Kidney (tissue), 14 donors: ENCODE results near the gene LSAMP. TPM values are rescaled to one million over a fixed set of nuclear protein-coding genes. Genes with fewer than 3 reads are reported as not detected.

Source experiments
- DNase-seq, 5 donors: peaks; one replicate each; pipeline ENCODE4 v3.0.0-alpha.2; 2013 to 2020
- FAIRE-seq: peaks from 2 replicates; lab custom pipeline; 2012; peaks lifted over from hg19 to GRCh38; lab: Jason Lieb, UNC
- H3K27ac ChIP-seq, 2 donors: one replicate each; pipeline ENCODE4 v1.7.0; 2013; ENCODE audit warnings: low read depth in 2 of 2, low read length in 2 of 2, inconsistent platforms in 1 of 2
- H3K27me3 ChIP-seq: one replicate; pipeline ENCODE4 v1.7.1; 2013; ENCODE audit warnings: low read length, inconsistent platforms; ENCODE audit not compliant: control insufficient read depth, insufficient read depth
- H3K36me3 ChIP-seq, 3 donors: one replicate each; pipeline versions ENCODE4 v1.7.0 to v1.7.1; 2013; ENCODE audit warnings: low read length in 3 of 3, control low read depth in 1 of 3, inconsistent platforms in 1 of 3; ENCODE audit not compliant: insufficient read depth in 3 of 3, control insufficient read depth in 2 of 3
- H3K4me1 ChIP-seq, 3 donors: one replicate each; pipeline versions ENCODE4 v1.7.0 to v1.7.1; 2013; ENCODE audit warnings: low read length in 3 of 3, inconsistent platforms in 1 of 3, low read depth in 1 of 3; ENCODE audit not compliant: control insufficient read depth in 2 of 3, insufficient read depth in 2 of 3
- H3K4me3 ChIP-seq, 3 donors: one replicate each; pipeline versions ENCODE4 v1.7.0 to v1.8.1; 2013; ENCODE audit warnings: low read length in 3 of 3, control low read depth in 1 of 3, inconsistent platforms in 1 of 3
- H3K9ac ChIP-seq, 3 donors: one replicate each; pipeline versions ENCODE4 v1.7.0 to v1.7.1; 2013; ENCODE audit warnings: low read length in 3 of 3, control low read depth in 1 of 3, inconsistent platforms in 1 of 3
- H3K9me3 ChIP-seq, 3 donors: one replicate each; pipeline versions ENCODE4 v1.7.0 to v1.7.1; 2013; ENCODE audit warnings: low read length in 3 of 3, control low read depth in 1 of 3, inconsistent platforms in 1 of 3; ENCODE audit not compliant: control insufficient read depth in 2 of 3, insufficient read depth in 1 of 3
- CTCF ChIP-seq: IDR thresholded peaks from 3 replicates; pipeline ENCODE4 v1.5.1; 2012; ENCODE audit warnings: mild to moderate bottlenecking, moderate library complexity, borderline replicate concordance; ENCODE audit not compliant: insufficient read depth; ENCODE audit errors: extremely low read depth
- intact Hi-C: fragments of 100-400 bp; cut with DNase I; formaldehyde crosslinking; loops from one replicate; pipeline ENCODE4 v1.11.1; 2022
- polyA plus RNA-seq: library from polyadenylated mRNA; stranded (reverse); fragments of 350-450 nt; fragmentation: Illumina TruSeq; extraction: RNeasy Lipid Tissue Mini Kit (QIAGEN cat#74804); gene quantifications from one replicate; pipeline ENCODE4 v1.2.3, GENCODE V29; 2014; ENCODE audit warnings: low read depth, low replicate concordance; ENCODE audit not compliant: insufficient read depth
- total RNA-seq: library from RNA; stranded (reverse); fragmentation: NEBNext Ultra II Directional; extraction: Animal tissue kit (Norgen Biotek cat#: 25700); gene quantifications from one replicate; pipeline ENCODE4 v1.2.1, GENCODE V29; 2021
- donor health status: control.
- donor health status: control.
- donor health status: control.
- donor health status: control.
- donor health status: control.
- donor health status: DM: yes; HTN: yes; CAD: no.
- donor health status: Normal renal cell carcinoma (clear cell type).

LSAMP gene
- total and polyA plus RNA-seq, 2 donors from 2014 or later, result 1.4 to 3.5 TPM

- Histone ChIP-seq H3K27me3 (no peaks in the 10 kb centered on the region), H3K36me3 (no peaks in the 10 kb centered on the region), H3K9ac (no peak overlapping the region), H3K4me1 (no peaks in the 10 kb centered on the region), H3K9me3 (no peaks in the 10 kb centered on the region), H3K27ac (no peak overlapping the region), H3K4me3 (no peak overlapping the region)
- intact Hi-C loops, result no loop called here
- no peak for TF ChIP-seq CTCF
- DNase-seq (no peak), FAIRE-seq (no peak)
Measured at GRCh38 chr3:116476691-116477090, 31.4 kb upstream of the LSAMP start.

GRCh38 chr3:116474801-116475200, 29.5 kb upstream of the LSAMP start:
- intact Hi-C loops, result no loop called here
- no peak for FAIRE-seq
- no peaks in the 10 kb centered on the region for H3K9me3 ChIP-seq
- no peak overlapping the region for H3K27ac ChIP-seq
- no peaks in the 10 kb centered on the region for H3K27me3 ChIP-seq
- no peak for DNase-seq
- TF ChIP-seq CTCF, result no peak
- H3K4me1 ChIP-seq, result no peaks in the 10 kb centered on the region
- no peaks in the 10 kb centered on the region for H3K36me3 ChIP-seq
- H3K9ac ChIP-seq, result no peak overlapping the region
- no peak overlapping the region for H3K4me3 ChIP-seq

GRCh38 chr3:116474032-116474780, 28.9 kb upstream of the LSAMP start:
- Histone ChIP-seq H3K27ac (no peak overlapping the region), H3K27me3 (no peaks in the 10 kb centered on the region), H3K4me3 (no peak overlapping the region), H3K9me3 (no peaks in the 10 kb centered on the region), H3K36me3 (no peaks in the 10 kb centered on the region), H3K9ac (no peak overlapping the region), H3K4me1 (no peaks in the 10 kb centered on the region)
- intact Hi-C loops, result no loop called here
- no peak for FAIRE-seq
- TF ChIP-seq CTCF, result no peak
- DNase-seq, result peak in 3 of 5 donors; percentile 24 to 63 (median 25)
